GM23338 (cell line): Measurements from ENCODE around the gene RAET1G. TPM values are rescaled to one million over a fixed set of nuclear protein-coding genes. Genes with fewer than 3 reads are reported as not detected.

Experiments used
- ATAC-seq: fragments of 200-7000 bp; cut with Tn5 transposase; 3 replicates; pipeline ENCODE4 v1.9.1; 2020
- DNase-seq: peaks from one replicate; pipeline ENCODE4 v3.0.0-alpha.2; 2015; ENCODE audit warnings: low spot score
- H2AFZ ChIP-seq: fragments of 200-600 bp; sonication (generic); 2 replicates; pipeline ENCODE4 v1.8.0; 2016; ENCODE audit warnings: antibody characterized with exemption, mild to moderate bottlenecking, moderate library complexity
- H3F3A ChIP-seq: fragments of 200-600 bp; sonication (generic); replicated peaks from 2 replicates; pipeline ENCODE4 v1.8.0; 2017; ENCODE audit warnings: antibody characterized with exemption, mixed run types, low read depth
- H3K27ac ChIP-seq: fragments of 200-600 bp; sonication (generic); 2 replicates; pipeline ENCODE4 v1.6.1; 2016; ENCODE audit warnings: low read depth
- H3K27me3 ChIP-seq: fragments of 200-600 bp; sonication (generic); 2 replicates; pipeline ENCODE4 v1.8.0; 2016; ENCODE audit warnings: mild to moderate bottlenecking, mixed run types, moderate library complexity; ENCODE audit not compliant: insufficient read depth
- H3K36me3 ChIP-seq: fragments of 200-600 bp; sonication (generic); 2 replicates; pipeline ENCODE4 v1.8.0; 2016; ENCODE audit warnings: mild to moderate bottlenecking; ENCODE audit not compliant: insufficient read depth
- H3K4me1 ChIP-seq: fragments of 200-600 bp; sonication (generic); 2 replicates; pipeline ENCODE4 v1.8.0; 2016; ENCODE audit warnings: mild to moderate bottlenecking, moderate library complexity; ENCODE audit not compliant: insufficient read depth
- H3K4me2 ChIP-seq: fragments of 200-600 bp; sonication (generic); 2 replicates; pipeline ENCODE4 v1.7.1; 2017; ENCODE audit warnings: mixed run types
- H3K4me3 ChIP-seq: fragments of 200-600 bp; sonication (generic); 2 replicates; pipeline ENCODE4 v1.6.1; 2016; ENCODE audit warnings: mixed run types
- H3K79me2 ChIP-seq: fragments of 200-600 bp; sonication (generic); replicated peaks from 2 replicates; pipeline ENCODE4 v1.8.0; 2017; ENCODE audit warnings: mild to moderate bottlenecking; ENCODE audit not compliant: insufficient read depth
- H3K9me2 ChIP-seq: fragments of 200-600 bp; sonication (generic); 2 replicates; pipeline ENCODE4 v1.8.0; 2017; ENCODE audit not compliant: insufficient read depth
- H4K20me1 ChIP-seq: fragments of 200-600 bp; sonication (generic); replicated peaks from 2 replicates; pipeline ENCODE4 v1.8.0; 2017; ENCODE audit warnings: mild to moderate bottlenecking; ENCODE audit not compliant: insufficient read depth
- H3K27ac Mint-ChIP-seq: 2 replicates; pipeline ENCODE4 v1.8.0; 2020; ENCODE audit warnings: inconsistent platforms, mild to moderate bottlenecking, moderate library complexity, mixed read lengths
- H3K27me3 Mint-ChIP-seq: 3 replicates; pipeline ENCODE4 v1.8.0; 2022; ENCODE audit warnings: low read depth, mild to moderate bottlenecking, moderate library complexity, mixed read lengths, inconsistent platforms; ENCODE audit not compliant: insufficient read depth, poor library complexity
- H3K36me3 Mint-ChIP-seq: 3 replicates; pipeline ENCODE4 v1.8.0; 2021; ENCODE audit warnings: low read depth, mild to moderate bottlenecking, inconsistent platforms, moderate library complexity, mixed read lengths
- H3K4me1 Mint-ChIP-seq: 3 replicates; pipeline ENCODE4 v1.8.0; 2020; ENCODE audit warnings: mild to moderate bottlenecking, inconsistent platforms, mixed read lengths
- H3K4me3 Mint-ChIP-seq: 3 replicates; pipeline ENCODE4 v1.8.0; 2021; ENCODE audit warnings: moderate library complexity, mild to moderate bottlenecking, inconsistent platforms, mixed read lengths
- H3K9me3 Mint-ChIP-seq: 3 replicates; pipeline ENCODE4 v1.8.0; 2020; ENCODE audit warnings: moderate library complexity, mild to moderate bottlenecking, inconsistent platforms, mixed read lengths
- CREB1 ChIP-seq: fragments of 250-450 bp; sonication (Bioruptor Pico); IDR thresholded peaks from 2 replicates; pipeline ENCODE4 v1.5.0; 2020; ENCODE audit warnings: low read depth, mild to moderate bottlenecking, moderate library complexity
- CTCF ChIP-seq, 2 experiments: fragments of 200-600 bp in 1 of 2; sonication (generic) in 1 of 2; conservative IDR thresholded peaks; 2 replicates each; pipeline versions ENCODE4 v1.5.1 to v1.6.1; 2016 to 2017; ENCODE audit warnings: antibody characterized with exemption in 2 of 2, low read depth in 2 of 2, mild to moderate bottlenecking in 2 of 2, moderate library complexity in 1 of 2
- ETS1 ChIP-seq: IDR thresholded peaks from 2 replicates; pipeline ENCODE4 v1.6.1; 2016; ENCODE audit warnings: antibody characterized with exemption
- EZH2 ChIP-seq: fragments of 200-600 bp; sonication (generic); IDR thresholded peaks from one replicate; pipeline ENCODE4 v1.8.0; 2017; ENCODE audit warnings: antibody characterized with exemption, mild to moderate bottlenecking, low read depth; ENCODE audit not compliant: unreplicated experiment
- EZH2phosphoT487 ChIP-seq: fragments of 200-600 bp; sonication (generic); IDR thresholded peaks from one replicate; pipeline ENCODE4 v1.8.1; 2018; ENCODE audit warnings: antibody characterized with exemption; ENCODE audit not compliant: unreplicated experiment
- JUNB ChIP-seq: IDR thresholded peaks from one replicate; pipeline ENCODE4 v1.6.1; 2016; ENCODE audit warnings: antibody characterized with exemption; ENCODE audit not compliant: unreplicated experiment
- NANOG ChIP-seq: IDR thresholded peaks from 2 replicates; pipeline ENCODE4 v1.6.1; 2016; ENCODE audit warnings: antibody characterized with exemption, borderline replicate concordance
- POLR2AphosphoS5 ChIP-seq: IDR thresholded peaks from 2 replicates; pipeline ENCODE4 v1.6.1; 2016; ENCODE audit warnings: antibody characterized with exemption, low read depth
- REST ChIP-seq: IDR thresholded peaks from one replicate; pipeline ENCODE4 v1.6.1; 2018; ENCODE audit warnings: antibody characterized with exemption; ENCODE audit not compliant: unreplicated experiment
- STAT1 ChIP-seq: IDR thresholded peaks from one replicate; pipeline ENCODE4 v1.6.1; 2016; ENCODE audit warnings: antibody characterized with exemption; ENCODE audit not compliant: unreplicated experiment
- ZNF114 ChIP-seq: fragments of 250-450 bp; sonication (Bioruptor Pico); IDR thresholded peaks from 2 replicates; pipeline ENCODE4 v1.5.0; 2020; ENCODE audit warnings: mild to moderate bottlenecking, moderate library complexity
- ZNF331 ChIP-seq: fragments of 250-450 bp; sonication (Bioruptor Pico); IDR thresholded peaks from 2 replicates; pipeline ENCODE4 v1.5.0; 2020; ENCODE audit warnings: low read depth, mild to moderate bottlenecking, moderate library complexity
- ZNF462 ChIP-seq: fragments of 250-450 bp; sonication (Bioruptor Pico); IDR thresholded peaks from 2 replicates; pipeline ENCODE4 v1.5.0; 2020; ENCODE audit warnings: mild to moderate bottlenecking, moderate library complexity
- polyA plus RNA-seq: library from polyadenylated mRNA; unstranded; fragments of >200 nt; fragmentation: Nextera tagmentation; extraction: Ambion mirVana; gene quantifications from 2 replicates; pipeline ENCODE4 v1.2.1, GENCODE V29; 2016
- total RNA-seq: library from RNA; depleted of rRNA; stranded (reverse); fragments of >200 nt; shearing (Covaris generic); gene quantifications from 2 replicates; pipeline ENCODE4 v1.2.3, GENCODE V29; 2014

The RAET1G gene
- total and polyA plus RNA-seq, 2 experiments from 2014 or later = not detected

- Histone ChIP-seq H3K27me3 (no peaks in the 10 kb centered on the region), H3K79me2 (no peaks in the 10 kb centered on the region), H4K20me1 (no peaks in the 10 kb centered on the region), H3K36me3 (no peaks in the 10 kb centered on the region; the same call in 1 of the 2 replicates), H3K27ac (no peak overlapping the region), H3K4me2 (no peak overlapping the region), H3K9me2 (no peaks in the 10 kb centered on the region), H3K4me1 (no peaks in the 10 kb centered on the region), H2AFZ (no peak overlapping the region), H3K4me3 (no peak overlapping the region), H3F3A (no peaks in the 10 kb centered on the region)
- Mint-ChIP-seq H3K27ac (no peak overlapping the region), H3K4me3 (no peak overlapping the region), H3K27me3 (peaks cover 5% of the 10 kb centered on the region), H3K4me1 (no peaks in the 10 kb centered on the region; the same call in 2 of the 3 replicates), H3K9me3 (peaks cover 44% of the 10 kb centered on the region), H3K36me3 (peaks cover 14% of the 10 kb centered on the region)
- DNase-seq (no peak), ATAC-seq (no peak)
- TF ChIP-seq STAT1 = no peak
- TF ChIP-seq CTCF (conservative IDR thresholded peaks at IDR 0.05; ENCODE audit: low read depth in 2 of 2) = no peak
- TF ChIP-seq ETS1 = no peak
- TF ChIP-seq ZNF331 (CRISPR knock-in tag) = no peak
- TF ChIP-seq EZH2 = no peak
- no peak for TF ChIP-seq CREB1 (CRISPR knock-in tag)
- TF ChIP-seq EZH2phosphoT487 = no peak
- TF ChIP-seq NANOG = no peak
- TF ChIP-seq POLR2AphosphoS5 = no peak
- TF ChIP-seq ZNF462 (CRISPR knock-in tag) = no peak
- TF ChIP-seq ZNF114 (CRISPR knock-in tag) = no peak
- TF ChIP-seq JUNB = no peak
- TF ChIP-seq REST = no peak
These were observed 15.6 kb downstream of the RAET1G start for GRCh38 chr6:149907317-149907716.
